GM21360 (cell line): Measurements from ENCODE around the gene MIEF2.

Source experiments
- ATAC-seq: cut with Tn5 transposase; IDR thresholded peaks from one replicate; pipeline ENCODE4 v1.9.1; 2021; ENCODE audit warnings: mild to moderate bottlenecking, moderate library complexity; ENCODE audit not compliant: unreplicated experiment

The MIEF2 gene

DNA sequence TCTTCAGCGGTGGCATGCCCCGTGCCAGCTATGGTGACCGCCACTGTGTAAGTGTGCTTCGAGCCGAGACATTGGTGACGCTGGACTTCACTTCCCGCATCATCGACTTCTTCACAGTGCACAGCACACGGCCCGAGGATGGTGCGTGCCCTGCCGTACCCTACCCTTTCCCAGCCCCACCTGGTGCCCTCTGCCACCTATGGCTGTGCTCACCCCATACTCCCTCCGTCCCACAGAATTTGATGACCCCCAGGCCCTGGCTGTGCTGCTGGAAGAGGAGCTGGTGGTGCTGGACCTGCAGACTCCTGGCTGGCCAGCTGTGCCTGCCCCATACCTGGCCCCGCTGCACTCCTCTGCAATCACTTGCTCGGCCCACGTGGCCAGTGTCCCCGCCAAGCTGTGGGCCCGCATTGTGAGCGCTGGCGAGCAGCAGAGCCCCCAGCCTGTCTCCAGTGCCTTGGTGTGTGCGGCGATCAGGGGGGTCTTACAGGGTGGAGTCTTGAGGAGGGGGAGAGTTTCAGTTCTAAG lies 25.5 kb upstream of the MIEF2 start:
- no peak for ATAC-seq

DNA sequence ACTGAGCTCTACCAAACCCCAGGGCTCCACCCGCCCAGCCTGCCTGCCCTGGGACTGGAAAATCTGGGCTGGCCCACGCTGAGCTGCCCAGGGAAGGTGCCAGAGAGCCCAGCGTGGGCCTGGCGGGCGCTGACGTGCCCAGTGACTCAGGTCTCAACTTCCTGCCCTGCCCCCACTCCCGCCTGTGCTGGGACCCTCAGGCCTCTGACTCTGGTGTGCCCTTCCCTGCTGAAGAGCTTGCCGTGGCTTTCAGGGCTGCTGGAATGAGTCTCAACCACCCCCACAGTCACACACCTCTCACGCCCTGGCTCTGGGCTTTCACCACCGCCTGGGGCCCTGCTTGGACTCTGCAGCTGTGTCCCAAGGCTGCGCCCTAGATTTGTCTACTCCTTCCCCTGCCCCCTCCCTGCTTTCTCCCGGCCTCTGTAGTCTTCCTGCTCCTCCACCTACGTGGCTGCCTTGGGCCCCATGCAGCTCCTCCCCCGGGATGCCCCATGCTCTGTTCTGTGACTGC lies 24.7 kb upstream of the MIEF2 start:
- ATAC-seq = no peak

DNA sequence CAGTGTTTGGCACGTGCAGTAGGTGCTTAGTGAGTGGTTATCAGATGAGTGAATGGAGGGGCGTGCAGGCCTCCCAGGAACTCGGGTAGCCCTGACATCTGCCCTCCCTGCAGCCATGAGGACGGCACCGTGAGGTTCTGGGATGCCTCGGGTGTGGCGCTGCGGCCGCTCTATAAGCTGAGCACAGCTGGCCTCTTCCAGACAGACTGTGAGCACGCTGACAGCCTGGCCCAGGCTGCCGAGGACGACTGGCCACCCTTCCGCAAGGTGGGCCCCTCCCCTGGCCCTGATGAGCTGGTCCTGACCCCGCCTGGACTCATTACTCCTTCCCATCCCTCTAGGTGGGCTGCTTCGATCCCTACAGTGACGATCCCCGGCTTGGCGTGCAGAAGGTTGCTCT lies 24.0 kb upstream of the MIEF2 start:
- no peak for ATAC-seq

DNA sequence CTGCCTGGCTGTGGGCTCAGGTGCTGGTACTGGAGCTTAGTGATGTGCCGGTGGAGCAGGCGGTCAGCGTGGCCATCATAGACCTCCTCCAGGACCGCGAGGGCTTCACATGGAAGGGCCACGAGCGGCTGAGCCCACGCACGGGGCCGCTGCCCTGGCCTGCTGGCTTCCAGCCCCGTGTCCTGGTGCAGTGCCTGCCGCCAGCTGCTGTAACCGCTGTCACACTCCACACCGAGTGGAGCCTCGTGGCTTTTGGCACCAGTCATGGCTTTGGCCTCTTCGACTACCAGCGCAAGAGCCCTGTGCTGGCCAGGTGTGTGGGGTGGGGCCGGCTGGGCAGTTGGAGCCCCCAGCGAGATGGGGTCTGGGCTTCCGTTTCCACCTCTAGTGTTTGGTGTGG lies 23.0 kb upstream of the MIEF2 start:
- ATAC-seq = no peak

DNA sequence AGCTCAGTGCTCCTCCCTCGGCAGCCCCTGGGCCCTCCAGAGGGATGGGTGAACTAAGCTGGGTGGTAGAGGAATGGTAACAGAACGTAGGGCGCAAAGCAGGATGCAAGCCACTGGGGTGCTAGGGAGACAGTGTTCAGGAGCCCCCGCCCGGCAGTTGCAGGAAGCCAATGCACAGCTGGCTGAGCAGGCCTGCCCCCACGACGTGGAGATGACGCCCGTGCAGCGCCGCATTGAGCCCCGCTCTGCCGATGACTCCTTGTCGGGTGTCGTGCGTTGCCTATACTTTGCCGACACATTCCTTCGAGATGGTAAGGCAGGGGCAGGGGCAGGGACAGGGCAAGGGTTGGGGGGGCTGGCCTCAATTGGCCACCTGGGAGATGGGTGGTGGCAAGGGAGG lies 22.2 kb upstream of the MIEF2 start:
- no peak for ATAC-seq

DNA sequence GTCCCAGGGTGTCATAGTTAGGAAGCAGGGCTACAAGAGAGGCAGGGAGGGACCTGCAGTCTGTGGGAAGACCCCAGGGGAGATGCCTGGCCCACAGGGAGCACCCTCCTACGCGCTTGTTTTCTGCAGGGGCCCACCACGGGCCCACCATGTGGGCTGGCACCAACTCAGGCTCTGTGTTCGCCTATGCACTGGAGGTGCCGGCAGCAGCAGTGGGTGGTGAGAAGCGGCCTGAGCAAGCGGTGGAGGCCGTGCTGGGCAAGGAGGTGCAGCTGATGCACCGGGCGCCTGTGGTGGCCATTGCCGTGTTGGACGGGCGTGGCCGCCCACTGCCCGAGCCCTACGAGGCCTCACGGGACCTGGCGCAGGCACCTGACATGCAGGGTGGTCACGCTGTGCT lies 20.0 kb upstream of the MIEF2 start:
- ATAC-seq = no peak

DNA sequence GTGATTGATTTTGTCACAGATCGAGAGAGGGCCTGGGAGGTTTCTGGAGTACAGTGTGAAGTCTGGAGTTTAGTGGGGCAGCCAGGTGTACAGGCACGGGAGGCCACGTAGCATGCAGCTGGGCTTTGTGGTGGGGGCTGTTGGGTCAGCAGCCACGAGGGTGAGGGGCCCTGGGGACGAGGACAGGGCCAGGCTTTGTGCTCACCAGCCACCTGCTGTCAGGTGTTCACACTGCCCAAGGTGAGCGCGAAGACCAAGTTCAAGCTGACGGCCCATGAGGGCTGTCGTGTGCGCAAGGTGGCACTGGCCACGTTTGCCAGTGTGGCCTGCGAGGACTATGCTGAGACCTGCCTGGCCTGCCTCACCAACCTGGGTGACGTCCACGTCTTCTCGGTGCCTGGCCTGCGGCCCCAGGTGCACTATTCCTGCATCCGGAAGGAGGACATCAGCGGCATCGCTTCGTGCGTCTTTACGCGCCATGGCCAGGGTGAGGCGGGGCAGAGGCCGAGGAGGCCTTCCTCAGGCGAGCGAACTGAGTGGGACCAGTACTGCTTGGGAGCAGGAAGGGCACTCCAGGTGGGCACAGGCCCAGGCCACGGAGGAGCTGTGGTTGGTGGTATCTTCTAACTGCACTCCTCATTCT lies 19.1 kb upstream of the MIEF2 start:
- no peak for ATAC-seq

DNA sequence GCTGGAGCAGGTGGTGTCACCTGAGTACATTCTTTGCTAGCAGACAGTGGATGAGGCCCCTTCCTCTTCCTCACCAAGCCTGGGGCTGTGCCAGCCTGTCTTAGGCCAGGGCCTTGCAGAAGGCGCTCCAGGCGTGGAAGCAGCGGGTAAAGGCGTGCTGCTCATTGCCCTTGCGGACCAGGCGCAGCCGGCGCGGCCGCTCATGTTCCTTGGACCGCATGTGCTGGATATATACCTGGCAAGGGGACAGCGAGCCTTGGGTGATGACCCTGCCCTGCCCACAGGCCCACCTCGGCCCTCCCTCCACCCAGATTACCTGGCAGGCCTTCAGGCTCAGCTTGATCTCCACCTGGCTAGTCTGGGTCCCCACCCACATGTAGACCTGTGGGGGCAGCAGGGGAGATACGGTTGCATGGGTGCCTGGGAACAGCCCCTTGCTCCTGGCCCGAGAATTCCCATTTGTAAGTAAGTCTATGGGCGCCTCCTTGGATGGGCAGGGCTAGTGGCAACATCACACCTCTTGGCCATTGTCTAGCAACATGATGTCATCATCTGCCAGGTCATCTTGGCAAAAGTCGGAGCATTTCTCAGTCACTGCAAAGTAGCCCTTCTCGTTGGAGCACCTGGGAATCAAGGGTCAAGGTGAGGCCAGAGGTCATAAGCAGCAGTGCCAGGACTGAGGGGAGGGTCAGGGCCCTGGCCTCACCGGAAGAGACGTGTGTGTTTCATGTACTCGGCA lies 15.3 kb upstream of the MIEF2 start:
- no peak for ATAC-seq

DNA sequence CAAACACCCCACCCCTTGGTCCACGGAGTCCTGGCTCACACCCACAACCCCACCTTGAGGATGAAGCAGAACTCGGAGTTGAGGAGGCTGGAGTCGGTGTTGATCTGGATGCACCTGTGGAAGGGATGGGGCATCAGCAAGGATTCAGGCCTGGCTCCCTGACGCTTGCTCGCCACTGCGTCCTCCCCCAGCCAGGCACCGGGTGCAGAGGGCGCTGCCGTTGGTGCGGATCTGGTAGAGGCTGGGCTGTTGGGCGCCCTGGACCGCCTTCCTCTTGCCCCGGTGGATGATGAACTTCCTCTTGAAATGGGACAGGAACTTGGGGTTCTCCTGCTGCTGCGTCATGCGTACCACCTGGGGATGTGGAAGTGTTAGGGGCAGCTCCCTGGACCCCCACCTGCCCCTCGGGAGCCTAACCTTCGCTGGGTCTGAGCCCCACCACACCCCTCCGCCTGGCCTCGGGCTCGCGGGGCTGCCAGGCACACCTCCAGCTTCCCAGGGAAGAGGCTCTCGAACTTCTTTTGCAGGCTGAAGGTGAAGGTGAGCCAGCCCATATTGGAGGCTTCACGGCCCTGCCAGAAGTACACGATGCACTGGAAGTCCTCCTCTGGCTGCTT lies 14.2 kb upstream of the MIEF2 start:
- no peak for ATAC-seq

DNA sequence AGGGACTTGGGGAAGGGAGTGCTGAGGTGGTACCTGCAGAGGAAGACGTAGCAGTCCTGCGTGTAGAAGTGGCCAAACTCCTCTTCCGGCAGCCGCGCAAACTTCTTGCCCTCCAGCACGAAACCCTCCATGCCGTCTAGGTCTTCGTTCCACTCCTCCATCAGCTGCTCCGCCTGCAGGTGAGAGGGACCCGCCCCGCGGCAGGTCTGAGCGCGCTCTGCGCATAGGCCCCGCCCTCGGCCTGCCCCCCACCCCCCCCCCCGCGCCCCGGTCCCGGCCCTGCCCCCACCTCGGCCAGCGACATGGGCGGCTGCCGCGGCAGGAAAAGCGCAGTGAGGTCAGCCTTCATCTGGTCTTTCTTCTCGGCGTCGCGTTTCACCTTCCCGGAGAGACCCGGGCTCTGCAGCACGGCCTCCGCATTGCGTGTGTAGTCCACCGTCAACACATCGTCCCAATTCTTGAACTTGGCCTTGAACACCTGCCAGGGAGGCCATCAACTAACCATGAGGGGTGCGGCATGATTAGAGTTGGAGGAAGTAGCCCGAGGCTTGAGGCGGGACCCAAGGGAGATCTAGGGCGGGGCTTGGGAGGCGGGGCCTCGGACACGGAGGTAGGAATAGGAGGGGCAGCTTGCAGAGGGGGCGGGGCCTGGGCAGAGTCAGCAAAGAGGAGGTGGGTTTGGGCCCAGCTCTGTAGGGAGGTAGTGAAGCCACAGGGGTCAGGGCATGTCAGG lies 13.4 kb upstream of the MIEF2 start:
- ATAC-seq = no peak

DNA sequence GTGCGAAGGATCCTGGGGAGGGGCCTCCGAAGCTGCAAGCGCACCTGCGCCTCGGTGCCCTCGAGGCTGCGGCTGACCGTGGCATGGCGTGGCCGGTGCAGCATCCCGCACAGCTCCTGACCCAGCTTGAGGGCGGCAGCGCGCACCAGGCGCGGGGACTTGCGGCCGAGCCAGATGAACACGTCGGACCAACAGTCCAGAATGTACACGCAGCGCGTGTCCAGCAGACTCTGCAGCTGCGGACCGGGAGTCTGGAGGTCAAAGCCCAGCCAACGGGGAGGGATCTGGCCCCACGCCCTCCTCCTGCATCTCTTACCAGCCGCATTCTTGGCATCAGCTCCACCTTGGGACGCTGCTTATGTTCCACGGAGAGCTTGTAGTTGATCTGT lies 12.9 kb upstream of the MIEF2 start:
- no peak for ATAC-seq

DNA sequence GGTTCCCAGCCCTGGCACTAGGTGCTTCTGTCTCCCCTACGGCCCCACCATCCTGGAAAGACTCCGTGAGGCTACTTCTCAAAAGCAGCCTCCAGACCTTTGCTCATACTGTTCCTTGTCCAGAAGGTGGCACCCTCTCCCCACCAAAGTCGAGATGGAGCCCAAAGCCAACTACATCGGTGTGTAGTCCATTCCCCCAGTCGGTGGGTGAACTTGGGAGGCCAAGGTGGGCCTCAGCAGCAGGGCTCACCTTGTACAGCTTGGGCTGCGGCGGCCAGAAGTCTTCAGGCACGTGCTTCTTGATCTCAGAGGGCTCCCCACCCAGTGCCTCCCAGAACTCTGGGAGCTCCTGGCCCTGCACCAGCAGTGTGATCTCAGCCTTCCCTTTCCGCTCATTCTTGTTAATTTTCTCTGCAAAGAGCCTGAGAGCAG lies 12.1 kb upstream of the MIEF2 start:
- ATAC-seq = no peak

DNA sequence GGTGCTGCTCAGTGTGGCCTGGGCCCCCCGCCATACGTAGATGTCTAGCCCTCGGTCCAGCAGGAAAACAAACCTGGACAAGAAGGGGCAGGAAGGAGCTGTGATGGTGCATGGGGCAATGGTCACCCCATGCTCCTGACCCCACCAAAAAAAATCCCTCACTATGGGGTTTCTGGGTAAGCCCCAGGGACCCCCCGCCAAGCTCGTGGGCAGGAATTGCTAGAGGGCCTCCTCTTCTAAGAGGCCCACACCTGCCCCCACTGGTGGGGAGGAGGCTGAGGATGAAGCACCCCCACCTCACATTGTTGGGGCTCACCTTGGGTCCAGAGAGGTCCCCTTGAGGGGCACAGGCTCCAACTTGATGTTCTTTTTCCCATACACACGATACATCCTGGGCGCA lies 11.7 kb upstream of the MIEF2 start:
- ATAC-seq = no peak

DNA sequence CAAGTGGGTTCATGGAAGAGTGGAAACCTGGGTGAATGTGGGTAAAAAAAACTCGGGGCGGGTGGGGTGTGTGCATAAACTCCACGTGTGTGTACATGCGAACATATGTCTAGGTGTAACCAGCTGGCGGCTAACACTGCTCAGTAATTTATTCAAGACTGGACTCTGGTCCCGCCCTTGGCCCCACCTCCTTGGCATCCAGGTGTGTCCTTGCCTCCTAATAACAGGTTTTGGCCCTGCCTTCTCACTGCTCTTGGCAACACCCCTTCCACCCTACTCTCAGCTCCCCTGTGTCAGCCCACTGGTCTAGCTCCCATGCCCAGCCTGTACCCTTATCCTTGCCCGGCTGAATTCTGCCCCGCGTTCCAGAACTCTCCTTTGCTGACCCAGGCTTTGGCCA lies 10.2 kb upstream of the MIEF2 start:
- ATAC-seq = no peak

DNA sequence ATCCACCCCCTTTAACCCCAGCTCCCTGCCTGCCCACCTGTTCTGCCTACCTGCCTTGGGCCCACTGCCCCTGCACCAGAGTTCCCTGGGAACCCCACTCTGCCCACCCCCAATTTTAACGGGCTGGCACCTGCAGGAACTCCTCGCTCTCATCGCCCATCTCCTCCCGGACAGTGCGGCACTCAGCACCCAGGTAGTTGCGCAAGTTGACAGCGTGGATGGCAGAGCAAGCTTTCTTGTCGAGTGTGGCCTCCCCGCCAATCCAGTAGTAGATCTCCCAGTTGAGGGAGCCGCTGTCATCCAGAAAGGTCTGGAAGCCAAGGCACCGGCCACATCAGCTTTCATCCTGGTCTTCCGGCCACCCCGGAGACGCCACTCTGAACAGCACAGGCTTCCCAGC lies 9.8 kb upstream of the MIEF2 start:
- ATAC-seq = no peak

DNA sequence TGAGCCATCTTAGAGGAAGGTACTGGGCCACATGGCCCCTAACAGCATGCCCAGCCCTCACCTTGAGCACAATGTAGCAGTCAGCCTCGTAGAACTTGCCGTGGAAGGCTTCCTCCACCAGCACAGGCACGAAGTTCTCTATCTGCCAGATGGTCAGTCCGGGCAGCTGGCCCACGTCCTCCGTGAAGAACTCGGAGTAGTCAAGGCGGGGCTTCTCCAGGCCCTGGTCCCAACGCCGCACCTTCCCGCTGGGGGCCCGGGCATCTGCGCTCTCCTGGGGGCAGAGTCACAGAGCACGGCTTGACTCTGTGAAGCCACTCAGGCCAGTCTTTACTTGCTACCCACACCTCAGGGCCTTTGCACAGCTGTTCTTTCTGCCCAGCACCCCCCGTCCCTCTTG lies 9.3 kb upstream of the MIEF2 start:
- no peak for ATAC-seq

DNA sequence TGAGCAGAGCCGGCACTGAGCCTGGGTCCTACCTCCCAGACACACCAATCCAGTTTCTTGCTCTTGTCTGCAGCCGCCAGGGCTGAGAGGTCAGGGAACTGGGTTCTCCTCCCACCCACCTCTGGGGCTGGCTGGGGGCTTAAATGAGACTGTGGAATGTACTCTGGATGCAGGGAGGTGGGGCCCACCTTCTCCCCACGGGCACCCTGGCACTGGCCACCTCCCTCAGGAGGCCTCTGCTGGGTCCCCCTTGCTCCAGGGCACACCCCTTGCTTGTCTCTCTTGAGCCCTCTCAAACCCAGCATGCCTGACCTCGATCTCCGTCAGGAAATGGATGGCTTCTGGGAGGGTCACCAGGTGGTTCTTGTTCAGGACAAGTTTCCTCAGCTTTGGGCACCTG lies 8.3 kb upstream of the MIEF2 start:
- ATAC-seq = no peak

DNA sequence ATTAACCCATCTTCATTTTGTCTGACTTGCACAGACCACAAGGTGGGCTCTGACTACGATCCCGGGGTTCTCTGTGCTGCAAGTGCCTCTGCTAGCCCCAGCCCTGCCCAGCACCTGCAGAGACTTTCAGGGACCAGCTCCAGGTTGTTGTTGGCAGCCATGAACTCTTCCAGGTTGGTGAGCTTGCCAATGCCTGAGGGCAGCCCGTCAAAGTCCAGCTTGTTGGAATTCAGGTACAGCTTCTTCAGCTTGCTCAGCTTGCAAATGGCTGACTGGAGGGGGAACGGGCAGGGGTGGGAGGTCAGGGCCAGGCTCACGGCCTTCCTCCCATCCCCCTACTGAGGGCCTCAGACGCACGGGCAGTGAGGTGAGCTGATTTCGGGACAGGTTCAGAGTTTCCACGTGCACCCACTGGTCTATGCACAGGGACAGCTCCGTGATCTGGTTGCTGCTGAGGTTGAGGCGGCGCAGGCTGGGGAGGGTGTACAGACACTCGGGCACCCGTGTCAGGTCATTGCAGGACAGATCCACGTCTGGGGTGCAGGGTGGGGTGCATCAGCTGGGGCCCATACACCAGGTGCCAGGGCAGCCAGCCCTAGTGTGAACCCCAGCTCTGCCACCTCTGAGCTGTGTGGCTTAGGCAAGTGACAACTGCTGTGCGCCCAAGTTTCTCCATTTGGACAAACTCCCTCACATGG lies 7.1 kb upstream of the MIEF2 start:
- ATAC-seq = no peak

DNA sequence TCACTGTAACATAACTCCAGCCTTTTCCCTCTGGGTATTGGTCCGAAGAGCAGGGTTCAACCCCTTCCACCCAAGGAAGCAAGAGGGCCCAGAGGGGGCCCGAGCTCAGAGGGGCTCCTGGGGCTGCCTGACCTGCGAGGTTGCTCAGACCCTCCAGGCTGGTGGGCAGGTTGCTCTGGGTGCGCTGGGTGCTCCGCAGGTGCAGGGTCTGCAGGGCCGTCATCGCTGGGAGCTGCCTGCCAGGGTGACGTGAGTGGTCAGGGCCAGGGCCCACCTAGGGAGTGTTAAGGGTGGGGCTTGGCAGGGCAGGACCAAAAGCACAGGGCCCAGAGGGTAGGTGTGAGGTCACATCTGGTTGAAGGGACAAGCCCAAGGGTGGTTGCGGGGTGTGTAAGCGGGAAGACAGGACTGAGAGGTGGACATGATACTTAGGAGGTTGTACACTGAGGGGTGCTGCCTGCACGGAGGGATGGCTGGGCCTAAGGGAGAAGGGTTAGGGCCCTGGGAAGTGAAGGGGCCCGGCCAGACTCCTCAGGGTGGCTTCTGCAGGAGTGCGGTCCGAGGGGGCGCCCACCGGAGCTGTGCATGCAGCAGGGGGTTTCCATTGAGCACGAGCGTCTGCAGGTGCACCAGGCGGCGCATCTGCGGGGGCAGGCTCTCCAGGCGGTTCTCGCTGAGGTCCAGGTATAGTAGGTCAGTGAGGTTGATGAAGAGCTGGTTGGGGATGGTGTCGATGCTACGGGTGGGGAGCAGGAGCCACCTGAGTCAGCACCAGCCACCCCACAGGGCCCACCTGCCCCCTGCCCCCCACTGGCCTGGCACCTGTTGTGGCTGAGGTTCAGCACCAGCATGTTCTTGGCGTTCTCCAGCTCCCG lies 6.3 kb upstream of the MIEF2 start:
- ATAC-seq = no peak
